ENCODE results near the gene TPCN1. TPM values are rescaled to one million over a fixed set of nuclear protein-coding genes. Genes with fewer than 3 reads are reported as not detected.

Gene TPCN1
- total and polyA plus RNA-seq, 2 experiments from 2014 or later: 14.4 to 16.2 TPM

- Histone ChIP-seq H3K4me2 (no peak overlapping the region), H3K27ac (ENCODE audit: low read depth) (no peak overlapping the region), H3K36me3 (ENCODE audit: insufficient read depth) (no peaks in the 10 kb centered on the region; the same call in 1 of the 2 replicates), H3F3A (replicated peaks; ENCODE audit: low read depth) (no peaks in the 10 kb centered on the region), H3K9me2 (ENCODE audit: insufficient read depth) (no peaks in the 10 kb centered on the region), H2AFZ (no peak overlapping the region), H3K27me3 (ENCODE audit: insufficient read depth) (peaks cover 10% of the 10 kb centered on the region), H3K79me2 (replicated peaks; ENCODE audit: insufficient read depth) (no peaks in the 10 kb centered on the region), H3K4me3 (no peak overlapping the region), H3K4me1 (ENCODE audit: insufficient read depth) (peaks cover 5% of the 10 kb centered on the region; the same call in 1 of the 2 replicates), H4K20me1 (replicated peaks; ENCODE audit: insufficient read depth) (no peaks in the 10 kb centered on the region)
- Mint-ChIP-seq H3K27ac (no peak overlapping the region), H3K9me3 (no peaks in the 10 kb centered on the region), H3K27me3 (ENCODE audit: insufficient read depth, low read depth, poor library complexity) (peaks cover 23% of the 10 kb centered on the region), H3K36me3 (ENCODE audit: low read depth) (peaks cover 19% of the 10 kb centered on the region), H3K4me3 (no peak overlapping the region), H3K4me1 (peaks cover 4% of the 10 kb centered on the region; the same call in 2 of the 3 replicates)
- ATAC-seq: no peak
- TF ChIP-seq ETS1 (IDR thresholded peaks at IDR 0.05): no peak
- no peak for TF ChIP-seq NANOG (IDR thresholded peaks at IDR 0.05; ENCODE audit: borderline replicate concordance)
- TF ChIP-seq ZNF331 (CRISPR knock-in tag; IDR thresholded peaks at IDR 0.05; ENCODE audit: low read depth): no peak
- no peak for TF ChIP-seq STAT1 (IDR thresholded peaks at IDR 0.05; ENCODE audit: unreplicated experiment)
- no peak for TF ChIP-seq JUNB (IDR thresholded peaks at IDR 0.05; ENCODE audit: unreplicated experiment)
- no peak for TF ChIP-seq REST (IDR thresholded peaks at IDR 0.05; ENCODE audit: unreplicated experiment)
- TF ChIP-seq CREB1 (CRISPR knock-in tag; IDR thresholded peaks at IDR 0.05; ENCODE audit: low read depth): no peak
- TF ChIP-seq ZNF114 (CRISPR knock-in tag; IDR thresholded peaks at IDR 0.05): no peak
- no peak for DNase-seq (ENCODE audit: low spot score)
Observed at GRCh38 chr12:113329791-113330417, 108.6 kb downstream of the TPCN1 start.

GRCh38 chr12:113330505-113330904 lies 109.2 kb downstream of the TPCN1 start:
- Histone ChIP-seq H3K79me2 (replicated peaks; ENCODE audit: insufficient read depth) (no peaks in the 10 kb centered on the region), H3K36me3 (ENCODE audit: insufficient read depth) (no peaks in the 10 kb centered on the region; the same call in 1 of the 2 replicates), H3K4me1 (ENCODE audit: insufficient read depth) (peaks cover 5% of the 10 kb centered on the region; the same call in 1 of the 2 replicates), H3K4me3 (no peak overlapping the region), H3K27ac (ENCODE audit: low read depth) (no peak overlapping the region), H3K27me3 (ENCODE audit: insufficient read depth) (peaks cover 10% of the 10 kb centered on the region), H3F3A (replicated peaks; ENCODE audit: low read depth) (no peaks in the 10 kb centered on the region), H3K4me2 (no peak overlapping the region), H4K20me1 (replicated peaks; ENCODE audit: insufficient read depth) (no peaks in the 10 kb centered on the region), H2AFZ (no peak overlapping the region), H3K9me2 (ENCODE audit: insufficient read depth) (no peaks in the 10 kb centered on the region)
- Mint-ChIP-seq H3K4me3 (no peak overlapping the region), H3K36me3 (ENCODE audit: low read depth) (peaks cover 19% of the 10 kb centered on the region), H3K27ac (no peak overlapping the region), H3K27me3 (ENCODE audit: insufficient read depth, low read depth, poor library complexity) (peaks cover 25% of the 10 kb centered on the region), H3K9me3 (no peaks in the 10 kb centered on the region), H3K4me1 (peaks cover 4% of the 10 kb centered on the region; the same call in 2 of the 3 replicates)
- DNase-seq (ENCODE audit: low spot score): no peak
- no peak for ATAC-seq
- TF ChIP-seq NANOG (IDR thresholded peaks at IDR 0.05; ENCODE audit: borderline replicate concordance) (no peak), EZH2phosphoT487 (IDR thresholded peaks at IDR 0.05; ENCODE audit: unreplicated experiment) (no peak), ZNF331 (CRISPR knock-in tag; IDR thresholded peaks at IDR 0.05; ENCODE audit: low read depth) (no peak), POLR2AphosphoS5 (IDR thresholded peaks at IDR 0.05; ENCODE audit: low read depth) (no peak), JUNB (IDR thresholded peaks at IDR 0.05; ENCODE audit: unreplicated experiment) (no peak), ETS1 (IDR thresholded peaks at IDR 0.05) (no peak), EZH2 (IDR thresholded peaks at IDR 0.05; ENCODE audit: low read depth, unreplicated experiment) (no peak), REST (IDR thresholded peaks at IDR 0.05; ENCODE audit: unreplicated experiment) (no peak)
